Nephron (organoid): ENCODE results near the gene CXorf66.
A peak's percentile ranks its signal among the peaks of the same experiment; 100 is the strongest.

Experiments
- H3K27ac Mint-ChIP-seq, 3 experiments: 2 replicates each; pipeline ENCODE4 v1.8.0; 2020; ENCODE audit warnings: mixed read lengths in 3 of 3, mild to moderate bottlenecking in 2 of 3, moderate library complexity in 1 of 3
- H3K27me3 Mint-ChIP-seq: 2 replicates; pipeline ENCODE4 v1.8.0; 2021; ENCODE audit warnings: low read depth, mild to moderate bottlenecking, moderate library complexity, mixed read lengths
- H3K36me3 Mint-ChIP-seq: 2 replicates; pipeline ENCODE4 v1.8.0; 2020; ENCODE audit warnings: low read depth, mixed read lengths
- H3K4me1 Mint-ChIP-seq: 2 replicates; pipeline ENCODE4 v1.8.0; 2020; ENCODE audit warnings: mixed read lengths
- H3K4me3 Mint-ChIP-seq, 3 experiments: 2 replicates each; pipeline ENCODE4 v1.8.0; 2020; ENCODE audit warnings: mild to moderate bottlenecking in 3 of 3, mixed read lengths in 3 of 3, moderate library complexity in 2 of 3
- H3K9me3 Mint-ChIP-seq: 2 replicates; pipeline ENCODE4 v1.8.0; 2020; ENCODE audit warnings: mixed read lengths
- CTCF ChIP-seq, 3 experiments: fragments of 200-600 bp; sonication (generic); IDR thresholded peaks; one replicate each; pipeline ENCODE4 v1.5.0; 2021; ENCODE audit warnings: antibody characterized with exemption in 3 of 3; ENCODE audit not compliant: unreplicated experiment in 3 of 3

CXorf66 gene

GRCh38 chrX:139945075-139945474 lies 20.2 kb downstream of the CXorf66 start:
- H3K4me1 Mint-ChIP-seq, result no peaks in the 10 kb centered on the region
- TF ChIP-seq CTCF (IDR thresholded peaks at IDR 0.05; ENCODE audit: unreplicated experiment in 3 of 3), result no peak
- no peaks in the 10 kb centered on the region for H3K27me3 Mint-ChIP-seq
- no peaks in the 10 kb centered on the region for H3K36me3 Mint-ChIP-seq
- peaks cover 3% of the 10 kb centered on the region for H3K9me3 Mint-ChIP-seq
- H3K4me3 Mint-ChIP-seq, result no peak overlapping the region
- H3K27ac Mint-ChIP-seq, result no peak overlapping the region

- no peak for TF ChIP-seq CTCF (IDR thresholded peaks at IDR 0.05; ENCODE audit: unreplicated experiment in 3 of 3)
- H3K9me3 Mint-ChIP-seq, result peaks cover 6% of the 10 kb centered on the region
- H3K27ac Mint-ChIP-seq, result no peak overlapping the region
- no peak overlapping the region for H3K4me3 Mint-ChIP-seq
- H3K36me3 Mint-ChIP-seq, result no peaks in the 10 kb centered on the region
- H3K27me3 Mint-ChIP-seq, result no peaks in the 10 kb centered on the region
- H3K4me1 Mint-ChIP-seq, result peaks cover 6% of the 10 kb centered on the region
Measured at GRCh38 chrX:139936259-139936658, 29.1 kb downstream of the CXorf66 start.

GRCh38 chrX:139933904-139934303 lies 31.4 kb downstream of the CXorf66 start:
- no peaks in the 10 kb centered on the region for H3K36me3 Mint-ChIP-seq
- H3K9me3 Mint-ChIP-seq, result peaks cover 2% of the 10 kb centered on the region
- peaks cover 27% of the 10 kb centered on the region for H3K4me1 Mint-ChIP-seq
- peaks cover 4% of the 10 kb centered on the region for H3K27me3 Mint-ChIP-seq
- H3K4me3 Mint-ChIP-seq, result peak overlapping the region; percentile 89 to 98 (median 96)
- H3K27ac Mint-ChIP-seq, result peak overlapping the region; percentile 97 to 99 (median 98)
- no peak for TF ChIP-seq CTCF (IDR thresholded peaks at IDR 0.05; ENCODE audit: unreplicated experiment in 3 of 3)

- Mint-ChIP-seq H3K4me3 (peak within 1 kb of the TSS; percentile 89 to 98 (median 96)), H3K9me3 (no peaks in the 10 kb centered on the region), H3K27ac (peak within 1 kb of the TSS; percentile 97 to 99 (median 98)), H3K36me3 (no peaks in the 10 kb centered on the region), H3K27me3 (peaks cover 4% of the 10 kb centered on the region), H3K4me1 (peaks cover 27% of the 10 kb centered on the region)
- no peak for TF ChIP-seq CTCF (IDR thresholded peaks at IDR 0.05; ENCODE audit: unreplicated experiment in 3 of 3)
Measured at GRCh38 chrX:139932901-139933796, 32.2 kb downstream of the CXorf66 start, which contains the start of gene ATP11C. TSS of gene ATP11C (minus strand) at chrX:139933053. CDS start at chrX:139932042, 1,011 bp downstream.

GRCh38 chrX:139932073-139932900 lies 33.0 kb downstream of the CXorf66 start:
- Mint-ChIP-seq H3K4me3 (peak overlapping the region; percentile 89 to 98 (median 96)), H3K36me3 (no peaks in the 10 kb centered on the region), H3K27ac (peak overlapping the region; percentile 97 to 99 (median 98)), H3K27me3 (peaks cover 4% of the 10 kb centered on the region), H3K9me3 (no peaks in the 10 kb centered on the region), H3K4me1 (peaks cover 27% of the 10 kb centered on the region)
- TF ChIP-seq CTCF (IDR thresholded peaks at IDR 0.05; ENCODE audit: unreplicated experiment in 3 of 3), result no peak
